ENCODE data around the gene PARS2.

Gene PARS2

DNA sequence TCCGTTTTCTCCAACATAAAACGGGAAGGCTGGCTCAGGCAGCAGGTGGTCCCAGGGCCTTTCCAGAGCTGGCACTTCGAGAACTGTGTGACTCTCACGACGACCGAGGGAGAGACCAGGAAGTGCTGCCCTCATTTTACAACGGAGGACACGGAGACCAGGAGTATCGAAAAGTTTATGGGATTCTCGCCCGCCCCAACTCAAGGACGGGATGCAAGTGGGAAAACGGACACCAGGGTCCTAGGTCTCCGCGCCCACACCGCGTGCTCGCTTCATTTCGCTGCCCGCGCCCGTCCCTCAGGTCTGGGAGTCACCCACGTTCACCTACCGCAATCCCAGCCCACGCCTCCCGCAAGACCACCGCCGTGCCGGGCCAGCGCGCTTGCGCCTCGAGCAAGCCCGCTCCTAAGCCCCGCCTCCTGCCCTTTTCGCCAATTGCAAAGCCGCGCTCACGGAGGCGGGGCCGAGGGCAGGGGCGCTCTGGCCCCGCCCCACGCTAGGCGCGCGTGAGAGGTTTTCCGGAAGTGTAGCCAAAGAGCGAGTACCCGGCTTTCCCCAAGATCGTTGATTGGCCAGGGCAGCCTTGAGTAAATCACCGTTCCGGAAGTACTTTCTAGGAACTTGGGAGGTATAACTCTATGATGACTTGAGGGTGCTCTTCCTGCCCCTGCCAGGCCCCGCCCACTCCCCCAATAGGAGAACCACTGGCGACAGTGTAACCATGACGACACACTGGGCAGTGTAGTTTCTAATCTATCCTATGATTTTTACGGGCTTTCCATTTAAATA is at the start of gene PARS2:
PARS2 (minus strand) TSS at position 391 of the 789 bp plus-strand sequence. CDS start 5,362 bp downstream, outside the sequence.
- peak; percentile 95 to 98 for DNase-seq

DNA sequence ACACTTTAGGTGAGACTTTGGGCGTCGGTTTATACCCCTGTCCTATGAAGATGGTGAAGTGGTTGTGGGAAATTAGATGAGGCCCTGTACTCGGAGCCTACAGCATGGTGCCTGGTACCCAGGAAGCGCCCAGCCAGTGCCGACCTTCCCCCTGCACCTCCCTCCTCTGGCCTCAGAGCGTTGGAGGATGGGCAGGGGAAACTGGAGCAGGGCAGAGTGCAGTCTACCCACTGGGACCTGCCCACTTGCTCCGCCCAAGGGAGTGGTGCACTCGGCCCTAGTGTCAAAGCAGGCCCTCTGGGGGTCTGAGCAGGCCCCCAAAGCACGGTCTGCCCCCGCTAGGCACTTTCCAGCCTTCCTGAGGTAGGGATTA is 49.8 kb upstream of the PARS2 start:
- no peak for DNase-seq

- DNase-seq: no peak
These were observed 49.3 kb upstream of the PARS2 start for GRCh38 chr1:54813485-54814125.

DNA sequence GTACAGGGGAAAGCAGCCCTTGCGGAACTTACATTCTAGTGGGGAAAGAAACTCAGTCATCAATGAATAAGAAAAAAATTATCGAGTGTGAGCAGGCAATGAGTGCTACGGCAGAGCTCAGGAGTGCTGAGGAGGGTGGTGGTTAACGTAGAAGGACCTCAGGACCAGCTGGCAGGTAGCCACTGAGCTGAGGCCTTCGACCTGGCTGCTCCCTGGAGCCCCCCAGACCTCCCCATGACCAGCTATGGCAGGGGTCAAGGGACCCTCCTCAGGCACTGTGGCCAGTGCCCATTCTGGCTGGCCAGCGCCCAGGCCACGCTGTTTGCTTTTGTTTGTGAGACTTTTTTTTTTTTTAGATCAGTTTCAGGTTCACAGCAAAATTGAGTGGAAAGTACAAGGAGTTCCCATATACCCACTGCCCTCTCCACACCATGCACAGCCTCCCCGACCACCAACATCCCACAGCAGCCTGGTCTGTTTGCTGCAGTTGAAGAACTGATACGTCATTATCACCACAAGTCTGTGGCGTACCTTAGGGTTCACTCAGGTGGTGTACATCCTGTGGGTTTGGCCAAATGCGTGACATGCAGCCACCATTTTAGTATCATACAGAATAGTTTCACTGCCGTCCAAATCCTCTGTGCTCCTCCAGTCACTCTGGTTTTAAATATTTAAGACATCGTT is 48.6 kb upstream of the PARS2 start:
- DNase-seq: no peak

GRCh38 chr1:54811739-54812655 is 47.7 kb upstream of the PARS2 start:
- DNase-seq: no peak

GRCh38 chr1:54811066-54811465 is 46.7 kb upstream of the PARS2 start:
- no peak for DNase-seq

- DNase-seq: peak in 1 of 2 experiments; percentile 40
These were observed 46.0 kb upstream of the PARS2 start for GRCh38 chr1:54810153-54810942.

GRCh38 chr1:54809496-54810074 is 45.3 kb upstream of the PARS2 start:
- no peak for DNase-seq

GRCh38 chr1:54808443-54809207 is 44.3 kb upstream of the PARS2 start:
- DNase-seq: no peak

GRCh38 chr1:54807756-54808155 is 43.4 kb upstream of the PARS2 start:
- DNase-seq: no peak

- DNase-seq: no peak
These were observed 42.7 kb upstream of the PARS2 start for GRCh38 chr1:54806931-54807611.

GRCh38 chr1:54805981-54806381 is 41.7 kb upstream of the PARS2 start:
- no peak for DNase-seq

DNA sequence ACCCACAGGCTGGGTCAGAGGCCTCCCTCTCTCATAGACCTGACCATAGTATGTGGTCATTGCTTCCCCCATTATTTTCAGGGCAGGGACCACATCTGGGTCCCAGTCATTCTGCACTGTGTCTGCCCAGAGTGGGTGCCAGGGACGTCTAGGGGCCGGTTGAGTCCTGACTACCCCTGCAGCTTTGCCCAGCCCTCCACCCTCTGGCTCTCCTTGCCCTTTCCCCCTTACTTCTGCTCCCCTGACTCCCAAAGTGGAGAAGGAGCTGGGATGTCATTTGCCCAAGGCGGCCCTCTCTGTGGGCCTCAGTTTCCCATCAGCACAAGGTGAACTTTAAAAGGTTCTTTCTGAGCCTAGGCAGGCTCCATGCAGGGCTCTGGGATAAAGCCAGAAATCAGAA is 41.1 kb upstream of the PARS2 start:
- DNase-seq: no peak

DNA sequence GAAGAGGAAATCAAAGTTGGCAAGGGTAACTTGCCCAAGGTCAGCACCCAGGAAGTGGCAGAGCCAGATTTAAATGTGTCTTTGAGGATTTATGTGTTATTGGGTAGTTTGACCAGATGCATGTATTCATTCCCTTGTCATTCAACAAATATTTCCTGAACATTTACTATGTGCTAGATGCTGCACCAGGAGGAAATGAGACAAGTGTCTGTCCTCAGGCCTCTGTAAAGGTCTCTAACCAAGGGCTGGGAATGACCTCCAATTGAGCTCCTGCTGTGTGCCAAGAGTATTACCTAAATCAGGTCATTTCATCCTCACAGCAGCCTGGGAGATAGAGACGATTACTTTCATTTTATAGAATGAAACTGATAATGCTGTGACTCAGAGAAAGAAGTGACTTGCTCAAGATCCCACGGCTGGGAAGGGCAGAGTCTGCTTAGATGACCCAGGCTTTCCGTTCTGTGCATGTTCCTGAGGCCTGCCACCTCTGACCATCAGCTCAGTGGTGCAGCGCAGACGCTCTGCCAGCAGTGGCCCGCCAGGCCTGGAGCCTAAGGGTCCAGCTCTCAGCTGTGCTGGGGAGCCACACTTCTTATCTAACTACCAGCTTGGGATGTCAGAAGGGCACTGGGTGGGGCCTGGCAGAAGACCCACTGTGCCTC is 40.3 kb upstream of the PARS2 start:
- no peak for DNase-seq

DNA sequence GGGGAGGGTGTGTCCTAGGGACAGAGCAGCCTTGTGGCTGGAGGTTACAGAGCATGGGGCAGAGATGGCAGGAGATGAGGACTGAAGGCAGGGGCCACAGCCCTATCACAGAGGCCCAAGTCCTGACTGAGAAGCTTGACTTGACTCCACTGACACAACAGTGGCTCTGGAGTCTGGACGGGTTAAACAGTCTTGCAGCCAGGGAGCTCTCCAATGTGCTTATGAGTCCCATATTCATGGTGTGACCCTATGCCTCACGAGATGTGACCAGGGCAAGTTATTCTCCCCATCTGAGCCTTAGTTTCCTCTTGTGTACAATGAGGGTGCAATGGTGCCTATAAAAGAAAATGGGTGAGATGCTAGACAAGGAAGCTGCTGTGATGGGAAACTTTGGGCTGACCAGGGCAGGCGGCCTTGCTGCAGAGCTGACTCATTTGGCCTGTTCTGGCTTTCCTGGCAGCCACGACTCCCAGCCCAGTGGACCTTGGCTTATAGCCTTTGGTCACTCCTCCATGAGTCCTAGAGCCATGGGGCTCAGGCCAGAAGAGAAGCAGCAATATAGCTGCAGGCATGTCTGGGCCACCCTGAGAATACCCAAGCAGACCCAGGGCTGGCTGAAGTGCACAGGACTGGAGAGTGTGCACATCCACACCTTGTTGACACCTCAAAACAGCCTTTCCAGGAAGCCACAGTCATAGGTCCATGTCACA is 39.6 kb upstream of the PARS2 start:
- no peak for DNase-seq

DNA sequence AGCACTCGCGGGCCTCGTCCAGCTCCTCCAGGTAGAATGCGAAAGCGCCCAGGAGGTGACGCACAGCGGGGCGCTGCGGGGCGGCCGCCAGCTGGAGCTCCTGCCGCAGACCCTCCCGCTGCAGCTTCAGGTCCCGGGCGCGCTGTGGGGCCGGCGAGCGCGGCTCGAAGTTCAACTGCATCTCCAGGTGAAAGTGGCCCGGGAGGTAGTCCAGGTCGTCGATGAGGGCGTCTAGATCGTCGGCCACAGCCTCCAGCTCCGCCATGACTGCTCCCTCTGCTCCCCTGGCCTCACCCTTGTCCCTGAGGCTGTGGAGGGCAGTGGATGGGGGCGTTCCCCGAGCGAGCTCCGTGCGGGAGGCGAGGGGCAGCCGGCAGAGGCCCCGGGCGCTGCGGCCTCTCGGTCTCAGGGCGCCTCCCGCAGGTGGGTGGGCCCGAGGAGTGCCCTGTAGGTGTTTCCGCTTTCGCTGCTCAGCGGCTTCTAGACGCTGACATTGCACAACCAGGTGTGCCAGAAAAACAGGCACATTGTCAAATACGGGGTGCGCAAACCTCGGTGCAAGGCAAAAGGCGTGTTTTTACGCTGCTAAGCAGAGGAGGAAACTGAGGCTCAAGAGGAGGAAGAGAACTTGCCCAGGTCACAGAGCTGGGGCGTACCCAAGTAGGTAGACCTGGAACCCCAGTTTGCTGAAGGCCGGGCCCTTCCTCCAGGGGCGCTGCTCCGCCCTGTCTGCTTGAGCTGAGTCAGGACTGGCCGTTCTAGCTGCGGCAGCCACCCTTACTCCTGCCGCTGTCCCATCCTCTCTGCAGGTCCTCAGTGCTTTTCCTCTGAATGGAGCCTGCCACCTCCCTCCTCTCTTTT is 36.8 kb upstream of the PARS2 start, which contains the start of gene TTC22:
TTC22 (minus strand) TSS at position 425 of the 861 bp plus-strand sequence; CDS start at position 265, 160 bp downstream.
- no peak for DNase-seq

GRCh38 chr1:54800041-54800898 is 35.9 kb upstream of the PARS2 start:
- DNase-seq: no peak
